H1 (cell line): Measurements from ENCODE around the gene ABHD17B. TPM values are rescaled to one million over a fixed set of nuclear protein-coding genes. Genes with fewer than 3 reads are reported as not detected.

Experiments used
- CTCF ChIA-PET: fragments of 300-600 bp; sonication (Branson Sonifier 250); formaldehyde crosslinking; loops from one replicate; lab custom pipeline; 2021; ENCODE audit not compliant: partially characterized antibody; lab: Charles Lee
- POLR2A ChIA-PET: fragments of 300-600 bp; sonication (Branson Sonifier 250); formaldehyde crosslinking; loops from one replicate; lab custom pipeline; 2021; ENCODE audit warnings: inconsistent platforms; ENCODE audit not compliant: partially characterized antibody; lab: Charles Lee
- DNase-seq, 2 experiments: peaks; one replicate each; pipeline versions ENCODE4 v3.0.0 to v3.0.0-alpha.2; 2010 to 2022; ENCODE audit warnings: low spot score in 2 of 2, low read depth in 1 of 2, mixed read lengths in 1 of 2
- FAIRE-seq: peaks from 2 replicates; lab custom pipeline; 2011; peaks lifted over from hg19 to GRCh38; lab: Jason Lieb, UNC
- H2AFZ ChIP-seq: 2 replicates; pipeline ENCODE4 v1.8.1; 2012; ENCODE audit warnings: low read length, inconsistent platforms
- H2AK5ac ChIP-seq: 2 replicates; pipeline ENCODE4 v1.6.1; 2013; ENCODE audit warnings: low read depth, low read length
- H2BK120ac ChIP-seq: replicated peaks from 2 replicates; pipeline ENCODE3; 2013; ENCODE audit warnings: low read depth, low read length, inconsistent platforms
- H2BK12ac ChIP-seq: 2 replicates; pipeline ENCODE4 v1.6.1; 2013; ENCODE audit warnings: low read depth, low read length
- H2BK15ac ChIP-seq: 2 replicates; pipeline ENCODE4 v1.6.1; 2013; ENCODE audit warnings: low read length
- H2BK20ac ChIP-seq: 2 replicates; pipeline ENCODE4 v1.6.1; 2013; ENCODE audit warnings: low read length
- H2BK5ac ChIP-seq: 2 replicates; pipeline ENCODE4 v1.6.1; 2013; ENCODE audit warnings: low read depth, low read length
- H3K14ac ChIP-seq: 2 replicates; pipeline ENCODE4 v1.6.1; 2013; ENCODE audit warnings: inconsistent platforms; ENCODE audit not compliant: insufficient read length
- H3K18ac ChIP-seq: 2 replicates; pipeline ENCODE4 v1.6.1; 2013; ENCODE audit warnings: low read length; ENCODE audit errors: extremely low read depth
- H3K23ac ChIP-seq: 2 replicates; pipeline ENCODE4 v1.6.1; 2013; ENCODE audit warnings: inconsistent platforms; ENCODE audit not compliant: insufficient read length
- H3K23me2 ChIP-seq: 2 replicates; pipeline ENCODE4 v1.6.1; 2013; ENCODE audit warnings: low read depth, low read length
- H3K27ac ChIP-seq: 2 replicates; pipeline ENCODE4 v1.6.1; 2011; ENCODE audit warnings: low read depth, low read length, inconsistent platforms
- H3K27me3 ChIP-seq, 4 experiments: replicated peaks in 1 of 4; 1 replicate in 1 of 4; 2 replicates in 3 of 4; pipeline versions ENCODE4 v1.6.1 to v1.8.1; 2011 to 2013; ENCODE audit warnings: low read length in 3 of 4, mild to moderate bottlenecking in 3 of 4, inconsistent platforms in 2 of 4, mixed read lengths in 2 of 4, moderate library complexity in 1 of 4; ENCODE audit not compliant: control insufficient read depth in 3 of 4, insufficient read depth in 3 of 4; ENCODE audit errors: extremely low read depth in 1 of 4
- H3K36me3 ChIP-seq, 4 experiments: 2 replicates each; pipeline versions ENCODE4 v1.6.1 to v1.8.1; 2011 to 2013; ENCODE audit warnings: mild to moderate bottlenecking in 4 of 4, low read length in 3 of 4, moderate library complexity in 2 of 4, control low read depth in 1 of 4, inconsistent platforms in 1 of 4; ENCODE audit not compliant: insufficient read depth in 4 of 4, control insufficient read depth in 2 of 4
- H3K4ac ChIP-seq: replicated peaks from 2 replicates; pipeline ENCODE3; 2013; ENCODE audit warnings: low read length, low read depth, mixed read lengths, inconsistent platforms; ENCODE audit not compliant: insufficient read length
- H3K4me1 ChIP-seq, 4 experiments: replicated peaks in 1 of 4; 1 replicate in 1 of 4; 2 replicates in 3 of 4; pipeline versions ENCODE4 v1.6.1 to v1.8.1; 2011 to 2013; ENCODE audit warnings: low read length in 3 of 4, inconsistent platforms in 2 of 4, mixed read lengths in 1 of 4; ENCODE audit not compliant: insufficient read depth in 4 of 4, control insufficient read depth in 3 of 4
- H3K4me2 ChIP-seq, 2 experiments: 2 replicates each; pipeline versions ENCODE4 v1.6.1 to v1.8.1; 2011 to 2013; ENCODE audit warnings: low read depth in 2 of 2, low read length in 2 of 2, control low read depth in 1 of 2, inconsistent platforms in 1 of 2, mild to moderate bottlenecking in 1 of 2; ENCODE audit not compliant: insufficient read depth in 1 of 2
- H3K4me3 ChIP-seq, 4 experiments: fragments of 200-600, 300-600 bp in 1 of 4; sonication (generic), shearing (Covaris generic), sonication (Bioruptor Twin) in 1 of 4; 2 replicates each; pipeline versions ENCODE4 v1.5.1 to v1.8.1; 2011 to 2016; ENCODE audit warnings: low read length in 4 of 4, low read depth in 3 of 4, control low read depth in 2 of 4, inconsistent platforms in 2 of 4, mild to moderate bottlenecking in 2 of 4, mixed read lengths in 1 of 4, moderate library complexity in 1 of 4; ENCODE audit not compliant: insufficient read depth in 2 of 4; ENCODE audit errors: extremely low read depth in 1 of 4
- H3K56ac ChIP-seq: replicated peaks from 2 replicates; pipeline ENCODE3; 2013; ENCODE audit warnings: low read depth, mild to moderate bottlenecking, mixed read lengths, low read length, inconsistent platforms; ENCODE audit not compliant: insufficient read length
- H3K79me1 ChIP-seq: 2 replicates; pipeline ENCODE4 v1.6.1; 2013; ENCODE audit warnings: low read depth, low read length, control low read depth
- H3K79me2 ChIP-seq, 2 experiments: 2 replicates each; pipeline versions ENCODE4 v1.6.1 to v1.8.1; 2012 to 2013; ENCODE audit warnings: low read length in 2 of 2, mild to moderate bottlenecking in 2 of 2, inconsistent platforms in 1 of 2; ENCODE audit not compliant: insufficient read depth in 2 of 2, control insufficient read depth in 1 of 2
- H3K9ac ChIP-seq, 4 experiments: replicated peaks in 1 of 4; 1 replicate in 1 of 4; 2 replicates in 3 of 4; pipeline versions ENCODE4 v1.6.1 to v1.8.1; 2011 to 2013; ENCODE audit warnings: low read depth in 3 of 4, low read length in 3 of 4, control low read depth in 2 of 4, mild to moderate bottlenecking in 2 of 4, moderate library complexity in 2 of 4, inconsistent platforms in 1 of 4; ENCODE audit errors: extremely low read depth in 1 of 4
- H3K9me3 ChIP-seq, 2 experiments: 2 replicates each; pipeline versions ENCODE4 v1.6.1 to v1.8.1; 2012 to 2013; ENCODE audit warnings: mild to moderate bottlenecking in 2 of 2, moderate library complexity in 2 of 2, control low read depth in 1 of 2, inconsistent platforms in 1 of 2, low read depth in 1 of 2, low read length in 1 of 2, mixed read lengths in 1 of 2; ENCODE audit not compliant: insufficient read depth in 2 of 2
- H4K20me1 ChIP-seq, 2 experiments: replicated peaks in 1 of 2; 2 replicates each; pipeline versions ENCODE3 to v1.8.1; 2011 to 2013; ENCODE audit warnings: inconsistent platforms in 2 of 2, low read length in 2 of 2, mild to moderate bottlenecking in 1 of 2; ENCODE audit not compliant: insufficient read depth in 2 of 2, control insufficient read depth in 1 of 2
- H4K5ac ChIP-seq: 2 replicates; pipeline ENCODE4 v1.6.1; 2013; ENCODE audit warnings: low read length, low read depth, mixed read lengths, inconsistent platforms; ENCODE audit not compliant: insufficient read length
- H4K8ac ChIP-seq: 2 replicates; pipeline ENCODE4 v1.8.0; 2013; ENCODE audit warnings: mild to moderate bottlenecking, moderate library complexity, low read length, inconsistent platforms; ENCODE audit not compliant: insufficient read depth; ENCODE audit errors: extremely low read depth
- H4K91ac ChIP-seq: replicated peaks from 2 replicates; pipeline ENCODE3; 2013; ENCODE audit warnings: low read length, mixed read lengths, inconsistent platforms; ENCODE audit not compliant: insufficient read length
- BACH1 ChIP-seq: IDR thresholded peaks from 2 replicates; pipeline ENCODE4 v1.6.1; 2012; ENCODE audit warnings: low read length, improper control_type of control experiment
- CHD2 ChIP-seq: IDR thresholded peaks from 2 replicates; pipeline ENCODE4 v1.6.1; 2012; ENCODE audit warnings: low read length, improper control_type of control experiment
- EP300 ChIP-seq, 2 experiments: IDR thresholded peaks; 1 replicate in 1 of 2; 2 replicates in 1 of 2; pipeline ENCODE4 v1.6.1; 2011 to 2012; ENCODE audit warnings: low read depth in 2 of 2, low read length in 2 of 2, mild to moderate bottlenecking in 2 of 2, borderline replicate concordance in 1 of 2, inconsistent platforms in 1 of 2, moderate library complexity in 1 of 2
- JUN ChIP-seq: IDR thresholded peaks from 2 replicates; pipeline ENCODE4 v1.6.1; 2011; ENCODE audit warnings: low read depth, mild to moderate bottlenecking, improper control_type of control experiment, low read length
- KDM1A ChIP-seq: fragments of 200-600, 300-600 bp; sonication (generic); IDR thresholded peaks from 2 replicates; pipeline ENCODE4 v1.7.1; 2016; ENCODE audit warnings: mild to moderate bottlenecking, low read length, borderline replicate concordance
- KDM5A ChIP-seq: fragments of 200-600 bp; IDR thresholded peaks from 2 replicates; pipeline ENCODE4 v1.7.1; 2012; ENCODE audit warnings: mild to moderate bottlenecking, low read length, inconsistent platforms, mixed read lengths
- MAX ChIP-seq: IDR thresholded peaks from 2 replicates; pipeline ENCODE4 v1.6.1; 2012; ENCODE audit warnings: inconsistent platforms
- POLR2A ChIP-seq, 2 experiments: IDR thresholded peaks; 1 replicate in 1 of 2; 2 replicates in 1 of 2; pipeline ENCODE4 v1.6.1; 2011; ENCODE audit warnings: low read depth in 2 of 2, low read length in 2 of 2, mild to moderate bottlenecking in 2 of 2; ENCODE audit errors: control extremely low read depth in 1 of 2
- POU5F1 ChIP-seq: IDR thresholded peaks from 2 replicates; pipeline ENCODE4 v1.6.1; 2011; ENCODE audit warnings: low read depth, mild to moderate bottlenecking, low read length, moderate library complexity
- SRF ChIP-seq: IDR thresholded peaks from 2 replicates; pipeline ENCODE4 v1.6.1; 2011; ENCODE audit warnings: mild to moderate bottlenecking, low read depth, low read length, moderate library complexity
- SUZ12 ChIP-seq: fragments of 200-600 bp; sonication (generic); IDR thresholded peaks from 2 replicates; pipeline ENCODE4 v1.6.1; 2012; ENCODE audit warnings: mild to moderate bottlenecking, inconsistent platforms, low read length, moderate library complexity, mixed read lengths
- WGBS, 2 experiments: shearing (Covaris generic) in 1 of 2; methylation state at CpG; one replicate each; pipeline versions ENCODE4 v1.1.6 to v1.1.7; 2013 to 2015; ENCODE audit warnings: low lambda C conversion rate in 2 of 2, mixed read lengths in 2 of 2, inconsistent platforms in 1 of 2, low coverage in 1 of 2, missing lambda C conversion rate in 1 of 2; ENCODE audit not compliant: insufficient replicate concordance in 2 of 2, insufficient coverage in 1 of 2, insufficient read length in 1 of 2; ENCODE audit errors: extremely low coverage in 1 of 2, missing lambda C conversion rate in 1 of 2; 5-methylcytosine and 5-hydroxymethylcytosine counted together
- polyA plus RNA-seq, 7 experiments: library from polyadenylated mRNA; depleted of rRNA in 3 of 7; stranded (reverse) in 5 of 7; unstranded in 2 of 7; fragments of >200 nt in 5 of 7; fragments of 200-250 nt in 2 of 7; gene quantifications; 1 replicate in 5 of 7; 2 replicates in 1 of 7; 4 replicates in 1 of 7; pipeline versions ENCODE4 v1.2.1 to v1.2.3, GENCODE V29; 2011 to 2013; ENCODE audit warnings: missing spikeins in 2 of 7, mixed read lengths in 2 of 7
- total RNA-seq: library from RNA; stranded (reverse); fragmentation: NEBNext Ultra II Directional; extraction: Animal tissue kit (Norgen Biotek cat#: 25700); gene quantifications from 2 replicates; pipeline ENCODE4 v1.2.1, GENCODE V29; 2021
- TF ChIP-seq, protein P1 (sequence below): IDR thresholded peaks from 2 replicates; pipeline ENCODE4 v1.6.1; 2011; ENCODE audit warnings: low read length, improper control_type of control experiment

The ABHD17B gene
- total and polyA plus RNA-seq, 2 of the 8 experiments (the other 6 are each of a cell fraction or from before 2014, with no cell fraction given): 37.2 to 60.8 TPM

- CTCF ChIA-PET: interaction anchor here (1.0 to 1.7 kb wide), 4 partner anchors 9 to 48 kb away, joined by 3 to 5 read pairs (median 3); no protein-coding TSS in a partner anchor
- TF ChIP-seq SRF (no peak), POU5F1 (no peak), POLR2A (IDR thresholded peaks at IDR 0.05; ENCODE audit: control extremely low read depth in 1 of 2, low read depth in 2 of 2, low read length in 2 of 2) (no peak), CHD2 (no peak), KDM5A (no peak), BACH1 (no peak), SUZ12 (no peak), MAX (no peak), EP300 (IDR thresholded peaks at IDR 0.05; ENCODE audit: borderline replicate concordance in 1 of 2, low read depth in 2 of 2, low read length in 2 of 2) (no peak), JUN (no peak), KDM1A (no peak)
- TF ChIP-seq, protein P1, sequence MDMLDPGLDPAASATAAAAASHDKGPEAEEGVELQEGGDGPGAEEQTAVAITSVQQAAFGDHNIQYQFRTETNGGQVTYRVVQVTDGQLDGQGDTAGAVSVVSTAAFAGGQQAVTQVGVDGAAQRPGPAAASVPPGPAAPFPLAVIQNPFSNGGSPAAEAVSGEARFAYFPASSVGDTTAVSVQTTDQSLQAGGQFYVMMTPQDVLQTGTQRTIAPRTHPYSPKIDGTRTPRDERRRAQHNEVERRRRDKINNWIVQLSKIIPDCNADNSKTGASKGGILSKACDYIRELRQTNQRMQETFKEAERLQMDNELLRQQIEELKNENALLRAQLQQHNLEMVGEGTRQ: no peak
These were observed 26.2 kb upstream of the ABHD17B start for GRCh38 chr9:71937070-71937625.

More at GRCh38 chr9:71937070-71937625, 26.2 kb upstream of the ABHD17B start:
- Histone ChIP-seq H2BK120ac (no peak overlapping the region), H3K23ac (no peak overlapping the region), H2BK5ac (no peak overlapping the region), H3K4me2 (no peak overlapping the region), H3K79me2 (peaks cover 0 to 67% of the 10 kb centered on the region in 2 experiments; a peak in 2 of 4 replicates), H2BK15ac (no peak overlapping the region), H3K36me3 (no peaks in the 10 kb centered on the region), H3K4ac (no peak overlapping the region), H3K9ac (no peak overlapping the region), H4K20me1 (no peaks in the 10 kb centered on the region), H3K14ac (no peak overlapping the region), H3K56ac (no peak overlapping the region), H4K5ac (no peak overlapping the region), H3K27me3 (no peaks in the 10 kb centered on the region), H3K4me1 (peaks cover 0 to 3% (median 2%) of the 10 kb centered on the region in 4 experiments; a peak in 4 of 7 replicates), H2BK20ac (no peak overlapping the region), H2AK5ac (no peak overlapping the region), H3K4me3 (no peak overlapping the region), H2AFZ (no peak overlapping the region), H2BK12ac (no peak overlapping the region), H3K79me1 (peaks cover 2% of the 10 kb centered on the region; the same call in 1 of the 2 replicates), H3K18ac (no peak overlapping the region), H4K91ac (no peak overlapping the region), H3K23me2 (no peaks in the 10 kb centered on the region), H3K27ac (no peak overlapping the region), H3K9me3 (no peaks in the 10 kb centered on the region), H4K8ac (no peak overlapping the region)
- DNase-seq: no peak
- 90% methylated on average over 4 of the region's 4 CpGs; no CpG with 5 or more reads in 1 of the 2 experiments for WGBS, 2 experiments
- POLR2A ChIA-PET: interaction anchor here (0.9 to 1.4 kb wide), 5 partner anchors 16 to 30 kb away, joined by 3 to 4 read pairs (median 3); partner anchors contain the start of genes ABHD17B and C9orf85
- peak; percentile 19 for FAIRE-seq
